Loucy (cell line): ENCODE measurements around the gene SUSD6.

Experiments
- H2AFZ ChIP-seq: fragments of 200-600 bp; sonication (generic); 2 replicates; pipeline ENCODE4 v1.6.0; 2016; ENCODE audit warnings: antibody characterized with exemption, mild to moderate bottlenecking, low read length, moderate library complexity
- H3F3A ChIP-seq: fragments of 200-600 bp; 2 replicates; pipeline ENCODE4 v1.6.0; 2016; ENCODE audit warnings: antibody characterized with exemption, low read depth, mild to moderate bottlenecking
- H3K27me3 ChIP-seq: fragments of 200-600 bp; sonication (generic); 2 replicates; pipeline ENCODE4 v1.6.1; 2014; ENCODE audit warnings: low read length, mild to moderate bottlenecking; ENCODE audit not compliant: insufficient read depth, poor library complexity, severe bottlenecking
- H3K36me3 ChIP-seq: fragments of 200-600 bp; sonication (generic); 2 replicates; pipeline ENCODE4 v1.6.1; 2016; ENCODE audit warnings: low read length; ENCODE audit not compliant: insufficient read depth
- H3K4me1 ChIP-seq: fragments of 200-600 bp; sonication (generic); 2 replicates; pipeline ENCODE4 v1.5.1; 2014; ENCODE audit warnings: low read length, mild to moderate bottlenecking; ENCODE audit not compliant: insufficient read depth, poor library complexity, severe bottlenecking
- H3K4me2 ChIP-seq: fragments of 200-600 bp; sonication (generic); 2 replicates; pipeline ENCODE4 v1.6.0; 2014; ENCODE audit warnings: antibody characterized with exemption, low read length, low read depth, mild to moderate bottlenecking; ENCODE audit not compliant: poor library complexity, severe bottlenecking
- H3K4me3 ChIP-seq: fragments of 200-600 bp; sonication (generic); 2 replicates; pipeline ENCODE4 v1.5.1; 2014; ENCODE audit warnings: low read length, mild to moderate bottlenecking, mixed read lengths; ENCODE audit not compliant: poor library complexity, severe bottlenecking
- H3K79me2 ChIP-seq: fragments of 200-600 bp; sonication (generic); 2 replicates; pipeline ENCODE4 v1.6.1; 2014; ENCODE audit warnings: low read length; ENCODE audit not compliant: insufficient read depth
- H3K9ac ChIP-seq: fragments of 200-600 bp; sonication (generic); 2 replicates; pipeline ENCODE4 v1.6.0; 2014; ENCODE audit warnings: mild to moderate bottlenecking, low read depth, low read length, moderate library complexity; ENCODE audit not compliant: poor library complexity, severe bottlenecking
- H3K9me2 ChIP-seq: fragments of 200-600 bp; sonication (generic); replicated peaks from 2 replicates; pipeline ENCODE4 v1.6.1; 2016; ENCODE audit warnings: low read depth, low read length, mixed read lengths
- H3K9me3 ChIP-seq: fragments of 200-600 bp; sonication (generic); 2 replicates; pipeline ENCODE4 v1.6.1; 2014; ENCODE audit warnings: mild to moderate bottlenecking, antibody characterized with exemption, low read length, low read depth; ENCODE audit not compliant: insufficient read depth
- H4K20me1 ChIP-seq: fragments of 200-600 bp; sonication (generic); 2 replicates; pipeline ENCODE4 v1.6.0; 2014; ENCODE audit warnings: antibody characterized with exemption, low read length, mild to moderate bottlenecking; ENCODE audit not compliant: insufficient read depth, poor library complexity, severe bottlenecking
- CTCF ChIP-seq: fragments of 200-600 bp; sonication (generic); conservative IDR thresholded peaks from 2 replicates; pipeline ENCODE4 v1.5.1; 2014; ENCODE audit warnings: mild to moderate bottlenecking, antibody characterized with exemption, low read length
- EZH2phosphoT487 ChIP-seq: fragments of 200-600 bp; IDR thresholded peaks from 2 replicates; pipeline ENCODE4 v1.6.1; 2018; ENCODE audit warnings: antibody characterized with exemption, mild to moderate bottlenecking, moderate library complexity, borderline replicate concordance

SUSD6 gene

GRCh38 chr14:69699748-69700303, 88.4 kb downstream of the SUSD6 start:
- H3K9me2 ChIP-seq = no peaks in the 10 kb centered on the region
- H3K36me3 ChIP-seq = peaks cover 11% of the 10 kb centered on the region; the same call in 1 of the 2 replicates
- TF ChIP-seq EZH2phosphoT487 (no peak), CTCF (no peak)
- H3F3A ChIP-seq = peaks cover 5% of the 10 kb centered on the region; the same call in 1 of the 2 replicates
- H4K20me1 ChIP-seq = no peaks in the 10 kb centered on the region
- H3K27me3 ChIP-seq = no peaks in the 10 kb centered on the region
- no peak overlapping the region for H3K4me3 ChIP-seq
- peaks cover 83% of the 10 kb centered on the region for H3K4me1 ChIP-seq
- H2AFZ ChIP-seq = no peak overlapping the region
- H3K79me2 ChIP-seq = peaks cover 89% of the 10 kb centered on the region
- peak overlapping the region; percentile 76 for H3K9ac ChIP-seq
- H3K9me3 ChIP-seq = no peaks in the 10 kb centered on the region
- no peak overlapping the region for H3K4me2 ChIP-seq

- Histone ChIP-seq H3K9me3 (no peaks in the 10 kb centered on the region), H3F3A (peaks cover 5% of the 10 kb centered on the region; the same call in 1 of the 2 replicates), H4K20me1 (no peaks in the 10 kb centered on the region), H3K27me3 (no peaks in the 10 kb centered on the region), H3K9me2 (no peaks in the 10 kb centered on the region), H3K4me3 (no peak overlapping the region), H3K4me1 (peaks cover 81% of the 10 kb centered on the region), H3K4me2 (peak overlapping the region; percentile 4), H3K79me2 (peaks cover 82% of the 10 kb centered on the region), H3K36me3 (peaks cover 11% of the 10 kb centered on the region; the same call in 1 of the 2 replicates), H2AFZ (no peak overlapping the region), H3K9ac (peak overlapping the region; percentile 76)
- no peak for TF ChIP-seq CTCF
- no peak for TF ChIP-seq EZH2phosphoT487
These were observed 89.2 kb downstream of the SUSD6 start for GRCh38 chr14:69700575-69700974.

GRCh38 chr14:69701291-69701690, 89.9 kb downstream of the SUSD6 start:
- Histone ChIP-seq H3K79me2 (peaks cover 78% of the 10 kb centered on the region), H3K9me2 (no peaks in the 10 kb centered on the region), H2AFZ (no peak overlapping the region), H3K9ac (peak overlapping the region; percentile 76), H3K27me3 (no peaks in the 10 kb centered on the region), H3F3A (peaks cover 5% of the 10 kb centered on the region; the same call in 1 of the 2 replicates), H3K9me3 (no peaks in the 10 kb centered on the region), H3K36me3 (peaks cover 17% of the 10 kb centered on the region; the same call in 1 of the 2 replicates), H3K4me1 (peaks cover 81% of the 10 kb centered on the region), H3K4me2 (peak overlapping the region; percentile 73), H4K20me1 (no peaks in the 10 kb centered on the region), H3K4me3 (peak overlapping the region; percentile 47)
- TF ChIP-seq EZH2phosphoT487 (no peak), CTCF (no peak)
